LHCN-M2 (cell line): ENCODE measurements around the gene CR2. TPM values are rescaled to one million over a fixed set of nuclear protein-coding genes. Genes with fewer than 3 reads are reported as not detected.
"Not testable (repeated sequence)": the region's sequence is repeated elsewhere in the genome, so short reads cannot be mapped to it uniquely, and the experiment has no call there.

Experiments used
- DNase-seq: peaks from one replicate; pipeline ENCODE4 v3.0.0-alpha.2; 2012; ENCODE audit warnings: low read depth
- polyA plus RNA-seq: library from polyadenylated mRNA; unstranded; fragments of >200 nt; gene quantifications from one replicate; pipeline ENCODE4 v1.2.1, GENCODE V29; 2012; ENCODE audit warnings: missing spikeins
- total RNA-seq: library from RNA; depleted of rRNA; stranded (reverse); fragments of >200 nt; gene quantifications from 2 replicates; pipeline ENCODE4 v1.2.3, GENCODE V29; 2014; rRNA removed

Gene CR2
- not detected in 2 replicates for total RNA-seq
- not detected for polyA plus RNA-seq

- DNase-seq = no peak
Observed at GRCh38 chr1:207454046-207454964, at the start of gene CR2. TSS of gene CR2 (plus strand) at chr1:207454328. CDS start at chr1:207454419, 91 bp downstream.

DNA sequence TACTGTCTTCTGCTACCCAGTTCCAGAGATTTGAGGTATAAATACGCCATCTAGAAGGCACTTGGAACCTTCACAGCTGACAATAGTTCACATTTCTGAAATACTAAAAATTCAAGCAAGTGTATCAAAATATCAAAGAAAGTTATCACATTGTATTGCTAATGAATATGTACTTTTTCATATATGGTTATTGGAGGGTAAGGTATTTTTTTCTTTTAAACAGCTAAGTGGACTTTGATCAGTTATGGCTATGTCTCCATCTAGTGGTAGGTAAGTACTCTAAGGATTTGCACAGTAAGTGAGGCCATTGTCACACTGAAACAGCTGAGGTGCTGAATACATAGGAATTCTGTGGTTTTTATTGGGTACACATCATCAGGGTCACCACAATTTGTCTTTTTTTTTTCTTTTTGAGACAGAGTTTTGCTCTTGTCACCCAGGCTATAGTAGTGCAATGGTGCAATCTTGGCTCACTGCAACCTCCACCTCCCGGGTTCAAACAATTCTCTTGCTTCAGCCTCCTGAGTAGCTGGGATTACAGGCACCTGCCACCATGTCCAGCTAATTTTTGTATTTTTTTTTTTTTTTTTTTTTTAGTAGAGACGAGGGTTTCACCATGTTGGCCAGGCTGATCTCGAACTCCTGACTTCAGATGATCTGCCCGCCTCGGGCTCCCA is 49.1 kb upstream of the CR2 start:
- peak; percentile 72 for DNase-seq

DNA sequence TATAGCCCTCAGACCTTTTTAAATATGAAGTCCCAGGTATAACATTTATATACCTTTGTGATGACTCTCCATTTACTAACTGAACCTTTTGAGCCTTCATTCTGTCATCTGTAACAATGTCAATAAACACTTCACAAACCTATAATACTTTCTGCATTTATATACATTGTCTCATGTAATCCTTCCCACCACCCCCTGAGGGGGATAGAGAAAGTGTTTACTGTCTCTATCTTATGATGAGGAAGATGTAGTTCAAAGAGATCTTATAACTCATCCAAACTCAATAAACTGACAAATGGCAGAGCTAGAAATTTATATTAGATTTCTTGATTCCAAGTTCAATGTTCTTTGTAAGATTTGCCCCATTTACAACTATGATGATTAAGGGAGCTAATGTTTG is 48.3 kb upstream of the CR2 start:
- no peak for DNase-seq

GRCh38 chr1:207407655-207408260 is 46.4 kb upstream of the CR2 start:
- peak; percentile 10 for DNase-seq

DNA sequence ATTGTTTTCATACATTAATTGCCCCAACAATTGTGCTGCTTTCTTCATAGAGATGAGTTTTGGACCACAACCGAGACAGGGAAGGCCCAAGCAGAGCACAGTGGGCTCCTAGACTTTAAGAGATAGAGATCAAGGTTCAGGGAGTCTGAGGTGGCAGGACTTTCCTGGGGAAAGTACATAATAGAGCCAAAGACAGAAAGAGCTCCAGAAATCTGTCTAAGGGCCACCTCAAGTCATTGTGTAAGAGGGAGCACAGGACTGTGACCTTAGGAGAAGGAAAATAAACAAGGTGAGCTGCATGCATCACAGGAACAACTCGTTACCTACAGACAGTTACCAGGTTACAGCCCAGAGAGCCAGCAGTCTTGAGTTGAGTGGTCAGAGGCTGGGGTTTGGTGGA is 41.3 kb upstream of the CR2 start:
- no peak for DNase-seq

GRCh38 chr1:207414606-207415108 is 39.5 kb upstream of the CR2 start:
- DNase-seq = no peak

- no peak for DNase-seq
Observed at GRCh38 chr1:207417076-207417475, 37.1 kb upstream of the CR2 start.

DNA sequence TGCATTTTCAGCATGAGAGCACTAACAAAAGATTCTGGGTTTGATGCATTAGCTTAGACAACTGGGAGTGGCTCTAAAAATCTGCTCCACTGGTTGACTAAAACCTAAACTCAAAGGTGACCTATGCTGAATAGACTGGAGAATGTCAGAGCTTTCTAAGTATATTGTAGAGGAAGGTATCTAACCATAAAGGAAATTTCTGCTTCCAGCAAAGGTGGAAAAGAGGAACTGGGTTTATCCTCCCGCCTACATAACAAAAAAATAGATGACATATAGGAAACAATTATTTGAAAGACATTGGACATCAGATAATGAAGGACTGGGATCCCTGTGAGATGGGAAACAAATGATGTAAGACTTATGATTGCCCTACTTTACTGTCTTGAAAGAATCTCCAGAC is 35.8 kb upstream of the CR2 start:
- DNase-seq = no peak

- DNase-seq = no peak
Observed at GRCh38 chr1:207420109-207420508, 34.0 kb upstream of the CR2 start.

DNA sequence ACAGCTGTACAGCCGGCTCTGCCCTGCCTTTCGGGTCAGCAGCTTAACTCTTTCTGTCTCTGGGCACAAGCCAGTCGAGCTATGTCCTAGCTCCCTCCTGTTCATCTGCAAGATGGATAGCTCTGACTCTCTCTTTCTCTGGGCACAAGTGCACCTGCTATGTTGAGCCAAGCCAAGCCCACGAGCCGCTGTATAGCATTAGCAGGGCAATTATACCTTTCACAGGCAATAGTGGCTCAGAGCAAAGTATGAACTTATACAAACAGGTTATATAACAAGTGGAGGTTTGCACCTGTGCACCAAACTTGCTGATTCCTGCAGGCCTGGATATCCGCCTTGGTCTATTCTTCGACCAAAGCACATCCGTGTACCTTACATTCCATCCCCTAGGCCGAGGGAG is 33.0 kb upstream of the CR2 start:
- no peak for DNase-seq

DNA sequence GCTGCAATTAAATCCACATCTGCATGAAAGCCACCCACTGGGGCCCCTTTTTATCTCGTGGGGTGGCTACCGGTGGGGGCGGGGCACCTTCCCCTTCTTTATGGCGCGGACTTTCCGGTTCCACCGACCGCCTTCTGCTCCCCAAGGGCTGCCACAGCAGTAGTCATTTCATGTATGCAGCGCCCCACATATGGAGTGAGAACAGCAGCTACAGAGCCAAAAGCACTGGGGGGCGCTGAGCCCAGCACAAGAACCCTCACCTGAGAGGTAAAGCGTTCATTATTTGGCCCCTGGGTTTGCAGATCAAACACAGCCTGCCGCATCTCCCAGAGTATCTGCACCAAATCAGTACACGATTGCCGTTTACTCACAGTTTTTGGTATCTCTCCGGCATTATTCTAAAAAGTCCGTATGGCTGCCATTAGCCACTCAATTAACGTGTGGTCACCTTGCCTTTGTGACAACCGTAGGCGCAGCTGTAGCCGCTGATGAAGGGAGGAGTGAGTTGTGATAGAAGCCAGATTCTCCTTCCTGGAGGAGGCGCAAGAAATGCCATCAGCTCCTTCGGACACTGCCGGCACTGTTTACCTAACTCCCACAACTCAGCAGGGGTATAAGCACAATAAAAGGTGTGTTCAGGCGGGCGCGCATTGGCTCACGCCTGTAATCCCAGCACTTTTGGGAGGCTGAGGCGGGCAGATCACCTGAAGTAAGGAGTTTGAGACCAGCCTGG is 30.4 kb upstream of the CR2 start:
- DNase-seq = no peak

DNA sequence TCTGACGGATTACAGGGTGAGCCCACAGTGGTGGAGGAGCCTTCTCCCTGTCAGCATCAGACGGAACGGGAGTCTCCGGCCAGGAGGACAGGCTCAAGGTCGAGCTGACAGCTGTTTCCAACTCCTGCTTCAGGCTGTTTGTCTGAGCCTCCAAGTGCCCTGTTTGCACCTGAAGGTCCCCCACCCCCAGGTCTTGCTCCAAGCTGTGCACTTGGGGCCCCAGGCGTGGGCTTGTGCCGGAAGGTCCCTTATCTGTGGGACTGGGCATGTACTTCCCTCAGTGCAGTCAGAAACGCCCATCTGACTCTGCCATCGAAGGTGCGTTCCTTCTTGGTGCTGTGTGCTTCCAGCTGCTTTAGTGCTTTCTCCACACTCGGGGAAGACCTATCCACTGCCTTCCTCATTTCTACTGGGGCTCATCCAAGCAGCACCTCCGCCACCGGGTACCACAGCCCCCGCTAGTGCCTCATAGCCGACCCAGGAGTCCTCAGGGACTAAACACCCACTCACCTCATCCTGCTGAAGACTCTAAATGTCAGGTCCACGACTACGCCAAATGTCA is 29.5 kb upstream of the CR2 start:
- DNase-seq = no peak

DNA sequence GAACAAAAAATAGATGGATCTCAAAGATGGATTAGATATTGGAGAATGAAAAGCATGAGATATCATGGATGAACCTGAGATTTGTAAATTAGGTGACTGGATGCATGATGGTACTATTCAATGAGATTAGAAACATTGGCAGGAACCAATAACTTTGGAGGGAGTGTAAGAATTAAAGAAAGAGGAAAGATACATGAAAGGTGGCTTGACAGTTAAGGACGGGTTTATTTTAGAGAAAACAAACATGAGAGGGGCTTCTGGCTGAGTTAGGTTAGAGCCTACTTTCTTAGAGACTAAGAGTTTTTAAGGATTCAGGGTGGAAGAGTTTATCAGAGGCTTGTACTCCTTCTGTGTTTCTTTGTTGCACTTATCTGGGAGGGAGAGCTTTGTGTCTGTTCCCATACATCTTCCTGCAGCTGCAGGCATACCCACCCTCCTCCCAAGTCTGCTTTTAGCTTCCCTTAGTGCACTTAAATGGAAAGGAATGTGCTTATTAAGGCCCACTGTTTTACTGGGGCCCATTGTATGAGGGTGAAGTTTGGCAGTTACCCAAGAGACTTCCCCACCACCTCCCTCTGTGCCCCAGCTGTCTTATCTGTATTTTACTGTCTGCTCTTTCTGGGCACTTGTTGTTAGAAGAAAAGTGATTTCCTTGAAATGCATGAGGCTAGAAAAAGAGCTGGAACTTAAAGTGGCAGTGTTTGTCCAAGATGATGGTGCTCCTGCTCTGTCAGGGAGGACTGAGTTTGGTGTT is 26.1 kb upstream of the CR2 start:
- no peak for DNase-seq

DNA sequence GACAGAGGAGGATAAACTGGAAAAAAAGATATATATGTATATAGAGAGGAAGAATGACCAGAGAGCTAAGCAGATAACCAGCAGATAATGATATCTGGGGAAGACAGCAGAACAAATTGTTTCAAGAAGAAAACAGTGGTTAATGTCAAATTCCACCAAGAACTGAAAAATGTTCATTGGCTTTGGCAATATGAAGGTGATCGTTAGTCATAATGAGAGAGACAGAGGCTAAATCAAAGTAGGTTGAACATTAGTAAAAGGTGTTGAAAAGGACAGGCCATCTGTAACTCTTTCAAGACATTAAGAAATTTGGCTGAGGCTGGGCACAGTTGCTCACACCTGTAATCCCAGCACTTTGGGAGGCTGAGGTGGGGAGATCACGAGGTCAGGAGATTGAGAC is 25.3 kb upstream of the CR2 start:
- no peak for DNase-seq

GRCh38 chr1:207429963-207430362 is 24.2 kb upstream of the CR2 start:
- DNase-seq = no peak

DNA sequence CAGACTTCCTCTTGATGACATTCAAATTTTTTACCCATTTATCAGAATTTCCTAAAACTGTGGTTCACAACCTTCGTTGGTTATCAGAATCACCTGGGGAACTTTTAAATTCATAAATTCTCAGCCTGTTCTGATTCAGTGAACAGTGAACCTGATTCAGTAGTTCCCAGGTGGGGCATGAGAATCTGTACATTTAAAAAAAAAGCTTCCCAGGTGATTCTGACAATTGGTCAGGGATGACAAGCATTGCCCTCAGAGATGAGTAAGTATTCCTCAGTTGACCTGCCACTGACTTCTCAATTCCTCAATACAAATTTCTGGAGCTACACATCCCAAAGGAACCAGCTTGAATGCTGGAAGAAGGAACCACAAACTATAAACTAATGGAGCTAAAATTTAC is 23.5 kb upstream of the CR2 start:
- no peak for DNase-seq

GRCh38 chr1:207431508-207431907 is 22.6 kb upstream of the CR2 start:
- no peak for DNase-seq

- no peak for DNase-seq
Observed at GRCh38 chr1:207433435-207433834, 20.7 kb upstream of the CR2 start.

- not testable (repeated sequence) for DNase-seq
Observed at GRCh38 chr1:207436746-207437145, 17.4 kb upstream of the CR2 start.

GRCh38 chr1:207440626-207441025 is 13.5 kb upstream of the CR2 start:
- DNase-seq = no peak
